Ishikawa (cell line): ENCODE measurements around the gene UBAC2.

Source experiments
- CEBPB ChIP-seq: IDR thresholded peaks from 2 replicates; pipeline ENCODE4 v1.6.1; 2012
- CREB1 ChIP-seq: IDR thresholded peaks from 2 replicates; pipeline ENCODE4 v1.6.1; 2012; ENCODE audit warnings: low read depth
- EGR1 ChIP-seq: IDR thresholded peaks from 2 replicates; pipeline ENCODE4 v1.6.1; 2012
- EP300 ChIP-seq: IDR thresholded peaks from 2 replicates; pipeline ENCODE4 v1.6.1; 2012; ENCODE audit warnings: borderline replicate concordance
- FOXM1 ChIP-seq: IDR thresholded peaks from 2 replicates; pipeline ENCODE4 v1.6.1; 2012; ENCODE audit warnings: low read depth, borderline replicate concordance
- NFIC ChIP-seq: IDR thresholded peaks from 2 replicates; pipeline ENCODE4 v1.6.1; 2012
- RAD21 ChIP-seq: IDR thresholded peaks from 2 replicates; pipeline ENCODE4 v1.6.1; 2012; ENCODE audit warnings: low read depth
- REST ChIP-seq: IDR thresholded peaks from 2 replicates; pipeline ENCODE4 v1.6.1; 2012; ENCODE audit warnings: low read depth, mild to moderate bottlenecking
- TAF1 ChIP-seq: IDR thresholded peaks from 2 replicates; pipeline ENCODE4 v1.6.1; 2012; ENCODE audit warnings: low read depth, mild to moderate bottlenecking
- TCF12 ChIP-seq: IDR thresholded peaks from 2 replicates; pipeline ENCODE4 v1.6.1; 2012; ENCODE audit warnings: low read depth
- TEAD4 ChIP-seq: IDR thresholded peaks from 2 replicates; pipeline ENCODE4 v1.6.1; 2012
- YY1 ChIP-seq: IDR thresholded peaks from 2 replicates; pipeline ENCODE4 v1.6.1; 2012; ENCODE audit warnings: low read depth
- ZBTB7A ChIP-seq: IDR thresholded peaks from 2 replicates; pipeline ENCODE4 v1.6.1; 2012; ENCODE audit warnings: low read depth
- TF ChIP-seq, protein P1 (sequence below): IDR thresholded peaks from 2 replicates; pipeline ENCODE4 v1.6.1; 2012
- TF ChIP-seq, protein P2 (sequence below): IDR thresholded peaks from 2 replicates; pipeline ENCODE4 v1.6.1; 2012

Gene UBAC2

DNA sequence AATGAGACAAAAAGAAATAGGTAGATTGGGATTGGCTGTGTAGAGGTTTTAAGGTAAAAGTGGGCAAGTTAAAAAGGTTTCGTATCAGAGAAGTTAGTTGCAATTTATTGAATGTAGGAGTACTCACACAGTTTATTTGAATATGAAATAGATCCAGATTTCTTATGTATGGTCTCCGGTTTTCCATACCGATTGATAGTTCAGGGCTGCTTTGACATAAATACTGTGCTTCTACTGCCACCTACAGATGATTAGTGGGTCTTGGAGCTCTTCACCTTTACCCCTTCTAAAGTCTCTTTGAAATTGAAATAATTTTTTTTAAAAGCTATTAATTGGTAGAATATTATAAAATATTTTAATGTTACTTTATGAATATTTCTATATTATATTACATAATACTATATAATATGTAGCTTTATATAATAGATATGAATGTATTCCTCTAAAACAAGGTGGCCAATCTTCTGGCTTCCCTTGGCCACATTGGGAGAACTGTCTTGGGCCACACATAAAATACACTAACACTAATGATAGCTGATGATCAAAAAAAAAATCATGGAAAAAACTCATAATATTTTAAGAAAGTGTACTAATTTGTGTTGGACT lies 65.3 kb downstream of the UBAC2 start:
- TF ChIP-seq RAD21 (peak; percentile 74), EGR1 (no peak), TAF1 (no peak), EP300 (no peak), FOXM1 (no peak), TEAD4 (no peak)
- TF ChIP-seq, protein P1, sequence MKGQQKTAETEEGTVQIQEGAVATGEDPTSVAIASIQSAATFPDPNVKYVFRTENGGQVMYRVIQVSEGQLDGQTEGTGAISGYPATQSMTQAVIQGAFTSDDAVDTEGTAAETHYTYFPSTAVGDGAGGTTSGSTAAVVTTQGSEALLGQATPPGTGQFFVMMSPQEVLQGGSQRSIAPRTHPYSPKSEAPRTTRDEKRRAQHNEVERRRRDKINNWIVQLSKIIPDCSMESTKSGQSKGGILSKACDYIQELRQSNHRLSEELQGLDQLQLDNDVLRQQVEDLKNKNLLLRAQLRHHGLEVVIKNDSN: no peak

DNA sequence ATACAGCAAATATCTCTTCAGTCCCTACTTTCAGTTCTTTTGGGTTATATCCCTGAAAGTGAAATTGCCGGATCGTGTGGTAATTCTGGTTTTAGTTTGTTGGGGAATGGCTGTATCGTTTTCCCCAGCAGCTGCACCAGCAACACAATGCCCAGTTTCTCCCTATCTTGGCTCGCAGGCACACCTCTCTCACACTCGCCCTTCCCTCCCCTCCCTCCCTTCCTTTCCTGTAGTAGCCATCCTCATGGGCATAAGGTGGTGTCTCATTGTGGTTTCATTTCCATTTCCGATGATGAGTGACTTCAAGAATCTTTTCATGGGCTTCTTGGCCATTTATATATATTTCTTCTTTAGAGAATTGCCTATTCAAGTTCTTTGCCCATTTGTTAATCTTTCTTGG lies 66.2 kb downstream of the UBAC2 start:
- no peak for TF ChIP-seq CEBPB

DNA sequence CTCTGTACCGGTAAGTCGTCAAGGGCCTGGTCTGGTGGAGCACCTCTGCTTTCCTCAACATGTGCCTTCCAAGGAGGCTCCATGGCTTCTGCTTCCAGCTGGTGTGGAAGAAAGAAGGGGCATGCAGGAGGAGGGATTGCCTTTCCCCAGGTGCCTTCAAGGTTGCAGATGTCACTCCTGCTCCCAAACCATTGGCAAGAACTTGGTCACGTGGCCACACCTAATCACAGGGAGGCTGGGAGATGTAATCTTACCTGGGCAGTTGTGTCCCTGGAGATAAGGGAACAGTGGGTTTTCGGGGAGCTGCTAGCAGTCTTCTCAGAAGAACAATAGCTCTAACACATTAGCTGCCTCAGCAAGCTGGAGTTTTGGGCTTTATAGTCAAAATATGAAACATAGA lies 67.3 kb downstream of the UBAC2 start:
- TF ChIP-seq TEAD4 (no peak), TCF12 (no peak), RAD21 (no peak), TAF1 (no peak), ZBTB7A (no peak), EP300 (no peak), YY1 (no peak), REST (no peak), CEBPB (no peak), FOXM1 (no peak), EGR1 (no peak), CREB1 (no peak), NFIC (no peak)
- TF ChIP-seq, protein P2, sequence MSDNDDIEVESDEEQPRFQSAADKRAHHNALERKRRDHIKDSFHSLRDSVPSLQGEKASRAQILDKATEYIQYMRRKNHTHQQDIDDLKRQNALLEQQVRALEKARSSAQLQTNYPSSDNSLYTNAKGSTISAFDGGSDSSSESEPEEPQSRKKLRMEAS: no peak
- TF ChIP-seq, protein P1: no peak

DNA sequence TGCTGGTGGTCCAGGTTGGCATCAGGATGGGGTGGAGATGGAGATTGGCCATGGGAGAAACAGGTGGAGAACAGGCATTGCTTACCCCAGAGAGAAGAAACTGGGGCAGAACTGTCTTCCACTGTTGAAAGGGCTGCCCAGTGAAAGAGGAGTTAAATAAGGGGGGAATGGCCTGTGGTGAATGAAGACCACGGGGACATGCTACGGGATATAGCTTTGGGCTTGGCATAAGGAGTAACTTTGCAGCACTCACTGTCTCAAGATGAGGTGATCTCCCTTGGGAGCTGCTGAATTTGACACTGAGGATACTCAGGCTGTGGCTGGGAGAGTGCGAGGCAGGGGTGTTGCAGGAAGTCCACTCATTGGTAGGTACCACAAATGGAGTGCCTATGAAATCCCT lies 68.2 kb downstream of the UBAC2 start:
- no peak for TF ChIP-seq CEBPB
- TF ChIP-seq, protein P1: no peak
- TF ChIP-seq FOXM1: no peak
- no peak for TF ChIP-seq RAD21
- no peak for TF ChIP-seq TAF1
- no peak for TF ChIP-seq CREB1
- TF ChIP-seq EP300: no peak
- TF ChIP-seq YY1: no peak
- TF ChIP-seq REST: no peak

GRCh38 chr13:99269627-99270241 lies 69.1 kb downstream of the UBAC2 start:
- no peak for TF ChIP-seq TAF1
- TF ChIP-seq RAD21: peak; percentile 54

DNA sequence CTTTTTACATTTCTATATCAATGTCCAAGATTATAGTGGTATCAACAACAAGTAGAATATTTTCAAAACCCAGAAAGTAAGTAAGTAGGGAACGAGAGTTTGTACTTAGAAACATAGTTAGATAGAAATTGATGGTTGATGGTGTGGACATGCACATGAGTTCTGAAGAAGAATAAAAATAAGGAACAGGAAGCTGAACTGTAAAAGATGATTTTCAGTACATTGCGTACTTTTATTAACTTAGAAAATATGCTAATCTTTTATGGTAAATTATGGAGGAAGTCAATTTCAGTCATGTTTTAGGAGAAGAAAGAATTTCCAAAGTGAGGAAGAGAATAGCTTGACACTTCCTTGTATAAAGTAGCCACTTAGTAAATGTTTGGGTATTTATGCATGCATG lies 69.9 kb downstream of the UBAC2 start:
- TF ChIP-seq FOXM1 (no peak), ZBTB7A (no peak), TCF12 (no peak), YY1 (no peak), REST (no peak), TAF1 (no peak), RAD21 (no peak), EGR1 (no peak), TEAD4 (no peak), CREB1 (no peak), EP300 (no peak)
- TF ChIP-seq, protein P2: no peak
- TF ChIP-seq, protein P1: no peak
